Kidney (tissue), 14 donors: ENCODE measurements around the gene LRP10. TPM values are rescaled to one million over a fixed set of nuclear protein-coding genes. Genes with fewer than 3 reads are reported as not detected.

Source experiments
- DNase-seq, 5 donors: peaks; one replicate each; pipeline ENCODE4 v3.0.0-alpha.2; 2013 to 2020
- FAIRE-seq: peaks from 2 replicates; lab custom pipeline; 2012; peaks lifted over from hg19 to GRCh38; lab: Jason Lieb, UNC
- H3K27ac ChIP-seq, 2 donors: one replicate each; pipeline ENCODE4 v1.7.0; 2013; ENCODE audit warnings: low read depth in 2 of 2, low read length in 2 of 2, inconsistent platforms in 1 of 2
- H3K27me3 ChIP-seq: one replicate; pipeline ENCODE4 v1.7.1; 2013; ENCODE audit warnings: low read length, inconsistent platforms; ENCODE audit not compliant: control insufficient read depth, insufficient read depth
- H3K36me3 ChIP-seq, 3 donors: one replicate each; pipeline versions ENCODE4 v1.7.0 to v1.7.1; 2013; ENCODE audit warnings: low read length in 3 of 3, control low read depth in 1 of 3, inconsistent platforms in 1 of 3; ENCODE audit not compliant: insufficient read depth in 3 of 3, control insufficient read depth in 2 of 3
- H3K4me1 ChIP-seq, 3 donors: one replicate each; pipeline versions ENCODE4 v1.7.0 to v1.7.1; 2013; ENCODE audit warnings: low read length in 3 of 3, inconsistent platforms in 1 of 3, low read depth in 1 of 3; ENCODE audit not compliant: control insufficient read depth in 2 of 3, insufficient read depth in 2 of 3
- H3K4me3 ChIP-seq, 3 donors: one replicate each; pipeline versions ENCODE4 v1.7.0 to v1.8.1; 2013; ENCODE audit warnings: low read length in 3 of 3, control low read depth in 1 of 3, inconsistent platforms in 1 of 3
- H3K9ac ChIP-seq, 3 donors: one replicate each; pipeline versions ENCODE4 v1.7.0 to v1.7.1; 2013; ENCODE audit warnings: low read length in 3 of 3, control low read depth in 1 of 3, inconsistent platforms in 1 of 3
- H3K9me3 ChIP-seq, 3 donors: one replicate each; pipeline versions ENCODE4 v1.7.0 to v1.7.1; 2013; ENCODE audit warnings: low read length in 3 of 3, control low read depth in 1 of 3, inconsistent platforms in 1 of 3; ENCODE audit not compliant: control insufficient read depth in 2 of 3, insufficient read depth in 1 of 3
- intact Hi-C: fragments of 100-400 bp; cut with DNase I; formaldehyde crosslinking; loops from one replicate; pipeline ENCODE4 v1.11.1; 2022
- polyA plus RNA-seq: library from polyadenylated mRNA; stranded (reverse); fragments of 350-450 nt; fragmentation: Illumina TruSeq; extraction: RNeasy Lipid Tissue Mini Kit (QIAGEN cat#74804); gene quantifications from one replicate; pipeline ENCODE4 v1.2.3, GENCODE V29; 2014; ENCODE audit warnings: low read depth, low replicate concordance; ENCODE audit not compliant: insufficient read depth
- total RNA-seq: library from RNA; stranded (reverse); fragmentation: NEBNext Ultra II Directional; extraction: Animal tissue kit (Norgen Biotek cat#: 25700); gene quantifications from one replicate; pipeline ENCODE4 v1.2.1, GENCODE V29; 2021
- TF ChIP-seq, protein P1 (sequence below): IDR thresholded peaks from 3 replicates; pipeline ENCODE4 v1.5.1; 2012; ENCODE audit warnings: mild to moderate bottlenecking, moderate library complexity, borderline replicate concordance; ENCODE audit not compliant: insufficient read depth; ENCODE audit errors: extremely low read depth
- donor health status: control.
- donor health status: control.
- donor health status: control.
- donor health status: control.
- donor health status: control.
- donor health status: DM: yes; HTN: yes; CAD: no.
- donor health status: Normal renal cell carcinoma (clear cell type).

Gene LRP10
- total and polyA plus RNA-seq, 2 donors from 2014 or later: 74.7 to 207 TPM

DNA sequence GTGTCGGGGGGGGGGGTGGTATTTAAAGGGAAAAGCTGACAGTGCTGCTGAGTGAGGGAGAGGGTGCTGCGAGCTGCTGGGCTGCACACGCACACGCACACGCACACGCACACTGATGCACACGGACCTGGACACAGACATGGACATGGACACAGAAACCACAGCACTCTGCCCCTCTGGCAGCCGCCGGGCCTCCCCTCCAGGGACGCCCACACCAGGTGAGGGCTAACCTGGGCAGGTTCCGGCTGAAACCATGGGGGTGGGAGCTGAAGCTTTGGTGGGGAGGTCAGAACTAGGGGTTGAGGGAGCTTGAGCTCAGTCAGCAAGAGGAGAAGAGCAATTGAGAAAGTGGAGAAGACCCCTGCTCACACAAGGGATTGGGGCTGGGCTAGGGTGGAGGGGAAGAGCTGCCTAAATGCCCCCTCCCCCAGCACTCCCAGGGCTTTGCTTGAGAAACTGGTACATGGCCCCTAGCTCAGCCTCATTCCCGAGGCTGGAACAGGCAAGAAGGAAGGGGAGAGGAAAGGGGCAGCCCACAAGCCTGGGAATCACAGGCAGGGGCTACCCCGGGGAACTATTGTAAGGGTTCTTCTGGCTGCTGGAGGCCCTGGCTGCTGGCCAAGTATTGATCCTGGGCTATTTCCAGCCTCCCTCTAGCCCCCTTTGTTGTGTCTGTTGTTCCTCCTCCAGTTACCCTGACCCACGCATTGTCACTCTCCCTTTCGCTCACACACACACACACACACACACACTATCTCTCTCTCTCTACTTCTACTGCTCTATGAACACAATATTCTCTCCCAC, 11.8 kb downstream of the LRP10 start, which contains the start of gene REM2:
TSS of gene REM2 (plus strand) at position 50 of the 804 bp plus-strand sequence. CDS start at position 116, 66 bp downstream.
- peak within 1 kb of the TSS in 1 of 3 donors; percentile 7 for H3K9ac ChIP-seq
- H3K27ac ChIP-seq: no peak within 1 kb of the TSS
- H3K4me3 ChIP-seq: no peak within 1 kb of the TSS
- H3K36me3 ChIP-seq: peaks cover 0 to 6% (median 6%) of the 10 kb centered on the region in 3 donors
- H3K27me3 ChIP-seq: no peaks in the 10 kb centered on the region
- intact Hi-C loops: no loop called here
- H3K9me3 ChIP-seq: no peaks in the 10 kb centered on the region
- TF ChIP-seq, protein P1, sequence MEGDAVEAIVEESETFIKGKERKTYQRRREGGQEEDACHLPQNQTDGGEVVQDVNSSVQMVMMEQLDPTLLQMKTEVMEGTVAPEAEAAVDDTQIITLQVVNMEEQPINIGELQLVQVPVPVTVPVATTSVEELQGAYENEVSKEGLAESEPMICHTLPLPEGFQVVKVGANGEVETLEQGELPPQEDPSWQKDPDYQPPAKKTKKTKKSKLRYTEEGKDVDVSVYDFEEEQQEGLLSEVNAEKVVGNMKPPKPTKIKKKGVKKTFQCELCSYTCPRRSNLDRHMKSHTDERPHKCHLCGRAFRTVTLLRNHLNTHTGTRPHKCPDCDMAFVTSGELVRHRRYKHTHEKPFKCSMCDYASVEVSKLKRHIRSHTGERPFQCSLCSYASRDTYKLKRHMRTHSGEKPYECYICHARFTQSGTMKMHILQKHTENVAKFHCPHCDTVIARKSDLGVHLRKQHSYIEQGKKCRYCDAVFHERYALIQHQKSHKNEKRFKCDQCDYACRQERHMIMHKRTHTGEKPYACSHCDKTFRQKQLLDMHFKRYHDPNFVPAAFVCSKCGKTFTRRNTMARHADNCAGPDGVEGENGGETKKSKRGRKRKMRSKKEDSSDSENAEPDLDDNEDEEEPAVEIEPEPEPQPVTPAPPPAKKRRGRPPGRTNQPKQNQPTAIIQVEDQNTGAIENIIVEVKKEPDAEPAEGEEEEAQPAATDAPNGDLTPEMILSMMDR: no peak
- DNase-seq (peak in 4 of 5 donors; percentile 37 to 74 (median 58)), FAIRE-seq (no peak)
- H3K4me1 ChIP-seq: peaks cover 0 to 13% (median 4%) of the 10 kb centered on the region in 3 donors

- H3K27ac ChIP-seq: no peak overlapping the region
- no peak overlapping the region for H3K9ac ChIP-seq
- H3K27me3 ChIP-seq: no peaks in the 10 kb centered on the region
- no peak for DNase-seq
- FAIRE-seq: no peak
- H3K36me3 ChIP-seq: peaks cover 0 to 3% (median 3%) of the 10 kb centered on the region in 3 donors
- peaks cover 0 to 13% (median 4%) of the 10 kb centered on the region in 3 donors for H3K4me1 ChIP-seq
- H3K9me3 ChIP-seq: no peaks in the 10 kb centered on the region
- TF ChIP-seq, protein P1: no peak
- intact Hi-C loops: no loop called here
- H3K4me3 ChIP-seq: no peak overlapping the region
Measured at GRCh38 chr14:22884076-22884737, 12.7 kb downstream of the LRP10 start.

- H3K36me3 ChIP-seq: no peaks in the 10 kb centered on the region
- FAIRE-seq (no peak), DNase-seq (no peak)
- TF ChIP-seq, protein P1: no peak
- H3K4me1 ChIP-seq: peaks cover 0 to 13% (median 4%) of the 10 kb centered on the region in 3 donors
- no peak overlapping the region for H3K9ac ChIP-seq
- intact Hi-C loops: no loop called here
- no peaks in the 10 kb centered on the region for H3K9me3 ChIP-seq
- no peaks in the 10 kb centered on the region for H3K27me3 ChIP-seq
- no peak overlapping the region for H3K27ac ChIP-seq
- no peak overlapping the region for H3K4me3 ChIP-seq
Measured at GRCh38 chr14:22884738-22885523, 13.4 kb downstream of the LRP10 start.
